Lung microvascular endothelial cell (primary cell): Measurements from ENCODE around the gene CASP8. TPM values are rescaled to one million over a fixed set of nuclear protein-coding genes. Genes with fewer than 3 reads are reported as not detected.
A peak's percentile ranks its signal among the peaks of the same experiment; 100 is the strongest.

ENCODE experiments used
- DNase-seq, 2 donors: peaks; one replicate each; pipeline versions ENCODE4 v3.0.0 to v3.0.0-alpha.2; 2010; ENCODE audit warnings: low read depth in 2 of 2
- total RNA-seq: library from RNA; depleted of rRNA; stranded (reverse); fragments of >200 nt; gene quantifications from 2 replicates; pipeline ENCODE4 v1.2.1, GENCODE V29; 2014

Gene CASP8
- 9.5 and 13.1 TPM in 2 replicates for total RNA-seq

DNA sequence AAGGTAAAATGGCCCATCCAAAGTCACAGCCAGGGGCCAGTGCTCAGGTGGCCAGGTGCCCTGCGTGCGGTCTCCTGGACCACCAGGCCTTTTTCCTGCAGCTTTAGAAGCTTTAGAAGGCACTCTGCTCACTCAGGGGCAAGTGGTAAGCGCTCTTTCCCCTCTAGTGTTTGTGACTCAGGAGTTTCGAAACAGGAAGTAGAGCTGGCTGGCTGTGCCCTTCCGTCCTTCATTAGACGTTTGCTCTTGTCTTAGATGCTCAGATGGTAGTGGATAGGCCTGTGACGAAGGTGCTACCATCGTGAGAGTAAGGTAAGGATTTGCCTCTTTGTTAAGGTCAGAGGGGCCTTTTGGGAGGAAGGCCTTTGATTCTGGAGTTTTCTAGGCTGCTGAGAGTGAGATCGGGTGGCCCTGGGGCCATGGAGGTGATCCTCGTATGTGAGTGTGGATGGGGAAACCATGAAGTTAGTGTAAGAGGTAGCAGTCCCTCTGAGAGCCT, at the start of gene CASP8:
CASP8 (plus strand) TSS at position 235 of the 499 bp plus-strand sequence. CDS start 5,951 bp downstream, outside the sequence.
- DNase-seq: peak; percentile 46 to 71

DNA sequence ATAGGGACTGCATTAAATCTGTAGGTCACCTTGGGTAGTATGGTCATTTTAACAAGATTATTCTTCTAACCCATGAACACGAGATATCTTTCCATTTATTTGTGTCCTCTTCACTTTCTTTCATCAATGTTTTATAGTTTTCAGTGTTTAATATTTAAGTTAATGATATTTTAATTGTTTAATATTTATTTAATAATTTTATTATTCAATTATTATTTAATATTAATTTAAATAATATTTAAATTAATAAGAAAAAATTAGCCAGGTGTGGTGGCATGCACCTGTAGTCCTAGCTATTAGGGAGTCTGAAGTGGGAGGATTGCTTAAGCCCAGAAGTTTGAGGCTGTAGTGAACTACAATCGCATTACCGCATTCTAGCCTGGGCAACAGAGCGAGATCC, 44.4 kb upstream of the CASP8 start:
- DNase-seq: no peak

DNA sequence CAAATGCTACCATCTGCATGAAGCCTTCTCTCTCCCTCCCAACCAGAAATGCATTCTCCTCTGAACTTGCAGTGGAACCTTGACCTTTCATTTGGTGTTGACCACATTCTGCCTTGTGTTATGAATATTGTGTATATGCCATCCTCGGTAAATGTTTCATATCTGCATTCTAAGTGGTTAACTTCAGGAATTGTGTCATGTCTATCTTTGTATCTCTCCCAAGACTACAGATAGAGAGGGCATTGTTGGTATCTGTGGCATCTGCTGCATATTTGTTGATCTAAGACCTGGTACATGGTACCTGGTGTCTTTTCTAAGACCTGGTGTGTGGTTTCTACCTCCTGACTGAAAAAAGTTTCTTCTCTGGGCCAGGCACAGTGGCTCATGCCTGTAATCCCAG, 43.4 kb upstream of the CASP8 start:
- DNase-seq: no peak

GRCh38 chr2:201218780-201219179, 41.6 kb upstream of the CASP8 start:
- DNase-seq: peak; percentile 29 to 64

DNA sequence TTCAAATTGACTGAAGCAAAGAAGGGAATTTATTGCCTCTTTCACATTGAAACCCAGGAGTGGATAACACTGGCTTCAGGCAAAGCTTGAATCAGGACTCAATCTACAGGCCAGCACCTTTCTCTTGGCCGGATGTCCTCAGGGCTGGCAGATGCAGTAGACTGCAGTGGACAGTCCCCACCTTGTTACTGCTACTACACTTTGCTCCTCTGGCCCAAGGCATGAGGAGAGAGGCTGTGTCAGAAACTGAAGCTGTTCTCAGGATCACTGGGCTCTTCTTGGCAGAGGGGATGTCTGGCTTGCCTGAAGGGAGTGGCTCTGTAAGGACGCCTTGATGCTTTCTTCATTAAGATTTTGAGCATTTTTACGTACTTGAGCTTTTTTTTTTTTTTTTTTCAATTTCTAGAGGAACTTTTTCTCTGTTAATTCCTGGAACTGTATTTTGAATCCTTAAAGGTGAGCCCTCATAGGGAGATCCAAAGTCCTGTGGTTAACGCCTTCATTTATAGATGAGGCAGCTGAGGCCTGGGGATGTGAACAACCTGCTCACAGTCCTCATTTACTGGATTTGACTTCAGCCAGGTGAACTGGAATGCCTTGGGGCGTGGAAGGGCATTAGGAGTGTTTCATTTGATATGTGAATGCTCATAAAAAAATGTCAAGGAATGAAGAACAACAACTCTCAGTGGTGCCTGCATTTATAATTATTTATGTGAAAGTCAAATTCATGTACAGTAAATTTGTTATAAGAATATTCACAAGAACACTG, 40.8 kb upstream of the CASP8 start:
- DNase-seq: no peak

- DNase-seq: peak; percentile 75 to 83
Measured at GRCh38 chr2:201220102-201220570, 40.2 kb upstream of the CASP8 start.

- no peak for DNase-seq
Measured at GRCh38 chr2:201223089-201224073, 37.0 kb upstream of the CASP8 start.

DNA sequence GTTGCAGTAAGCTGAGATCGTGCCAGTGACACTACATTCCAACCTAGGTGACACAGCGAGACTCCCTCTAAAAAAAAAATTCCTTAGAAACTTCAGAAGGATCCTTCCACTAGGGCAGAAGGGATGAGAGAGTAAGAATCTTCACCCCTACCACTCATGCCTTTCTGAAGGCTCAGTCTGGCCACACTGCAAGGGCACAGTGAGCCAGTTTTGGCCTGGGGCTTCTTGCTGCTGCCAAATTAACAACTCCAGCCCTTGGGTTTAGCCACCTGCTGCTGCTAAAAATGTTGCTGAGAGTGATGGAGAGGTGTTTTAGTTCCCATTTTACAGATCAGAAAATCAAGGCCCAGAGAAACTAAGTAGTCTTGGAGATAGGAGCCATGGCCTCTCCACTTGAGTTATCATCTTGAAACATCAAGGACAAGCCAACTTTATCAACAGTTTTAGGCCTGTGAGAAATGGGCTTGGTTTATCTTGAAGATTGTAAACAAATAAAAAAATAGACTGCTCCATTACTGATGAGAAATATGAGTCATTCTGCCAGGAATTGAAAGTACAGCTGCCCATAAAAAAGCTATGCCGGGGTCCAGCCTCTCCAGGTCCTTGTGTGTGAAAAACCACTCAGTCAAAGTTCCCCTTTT, 31.9 kb upstream of the CASP8 start:
- peak in 1 of 2 donors; percentile 56 for DNase-seq

DNA sequence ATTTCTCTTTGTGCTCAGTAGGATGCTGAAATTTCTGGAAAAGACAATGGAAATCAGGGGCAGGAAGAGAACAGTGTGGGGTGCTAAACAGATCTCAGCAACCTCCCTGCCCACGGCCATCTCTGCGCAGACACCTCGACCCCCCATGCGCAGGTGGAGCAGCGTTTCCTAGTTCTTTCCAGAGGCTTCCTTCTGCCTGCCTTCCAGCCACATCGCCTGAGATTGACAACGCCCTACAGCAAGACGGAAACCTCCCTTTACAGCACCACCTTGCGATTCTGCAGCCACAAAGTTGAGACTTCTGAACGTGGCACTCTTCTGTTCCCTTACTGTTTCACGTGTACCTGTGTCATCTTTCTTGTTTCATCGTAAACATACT, 31.4 kb upstream of the CASP8 start:
- DNase-seq: peak in 1 of 2 donors; percentile 16

GRCh38 chr2:201231781-201232466, 28.4 kb upstream of the CASP8 start:
- DNase-seq: peak; percentile 95 to 96

DNA sequence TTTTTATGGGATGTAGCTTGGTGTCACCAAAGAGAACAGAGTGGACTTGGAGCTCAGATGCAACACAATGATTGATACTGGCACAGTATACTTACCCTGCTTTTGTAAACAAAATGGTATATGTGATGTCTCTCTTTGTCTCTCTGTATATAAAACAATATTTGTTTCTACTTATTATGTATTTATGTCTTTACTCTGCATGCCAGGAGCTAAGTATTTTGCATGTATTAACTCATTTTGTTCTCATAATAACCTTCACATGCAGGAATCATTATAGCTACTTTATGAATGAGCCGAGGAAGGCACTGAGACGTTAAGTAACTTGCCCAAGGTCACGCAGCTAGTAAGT, 27.9 kb upstream of the CASP8 start:
- DNase-seq: no peak

- peak; percentile 33 to 63 for DNase-seq
Measured at GRCh38 chr2:201233192-201233811, 27.0 kb upstream of the CASP8 start.

DNA sequence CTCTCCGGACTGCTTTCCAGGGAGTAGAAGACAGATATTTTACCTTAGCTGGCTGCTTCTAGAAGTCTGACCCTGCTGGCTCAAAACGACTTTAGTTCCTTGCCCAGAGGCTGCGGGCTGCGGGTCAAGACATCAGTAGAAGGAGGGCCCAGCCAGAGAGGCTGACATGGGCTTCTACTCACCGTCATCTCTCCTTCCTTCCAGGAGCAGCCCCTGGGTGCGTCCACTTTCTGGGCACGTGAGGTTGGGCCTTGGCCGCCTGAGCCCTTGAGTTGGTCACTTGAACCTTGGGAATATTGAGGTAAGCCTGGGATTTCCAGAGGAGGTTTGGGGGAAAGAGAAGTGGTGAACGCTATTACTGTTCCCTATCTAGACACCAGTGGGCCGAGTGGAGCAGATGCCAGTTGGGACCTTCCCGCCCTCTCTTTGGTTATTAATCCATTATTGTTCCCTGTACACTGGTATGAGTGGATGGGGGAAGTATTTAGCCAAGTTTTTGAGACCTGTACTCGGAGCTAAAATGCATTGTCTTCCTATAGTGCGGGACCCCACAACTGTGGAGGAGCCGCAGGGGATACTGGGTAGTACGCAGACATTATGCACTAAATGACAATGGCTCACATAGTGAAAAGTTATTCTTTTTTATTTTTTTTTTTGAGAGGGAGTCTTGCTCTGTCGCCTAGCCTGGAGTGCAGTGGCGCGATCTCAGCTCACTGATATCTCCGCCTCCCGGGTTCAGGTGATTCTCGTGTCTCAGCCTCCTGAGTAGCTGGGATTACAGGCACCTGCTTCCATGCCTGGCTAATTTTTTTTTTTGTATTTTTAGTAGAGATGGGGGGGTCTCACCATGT, 26.3 kb upstream of the CASP8 start:
- DNase-seq: no peak

- no peak for DNase-seq
Measured at GRCh38 chr2:201234663-201235135, 25.6 kb upstream of the CASP8 start.

DNA sequence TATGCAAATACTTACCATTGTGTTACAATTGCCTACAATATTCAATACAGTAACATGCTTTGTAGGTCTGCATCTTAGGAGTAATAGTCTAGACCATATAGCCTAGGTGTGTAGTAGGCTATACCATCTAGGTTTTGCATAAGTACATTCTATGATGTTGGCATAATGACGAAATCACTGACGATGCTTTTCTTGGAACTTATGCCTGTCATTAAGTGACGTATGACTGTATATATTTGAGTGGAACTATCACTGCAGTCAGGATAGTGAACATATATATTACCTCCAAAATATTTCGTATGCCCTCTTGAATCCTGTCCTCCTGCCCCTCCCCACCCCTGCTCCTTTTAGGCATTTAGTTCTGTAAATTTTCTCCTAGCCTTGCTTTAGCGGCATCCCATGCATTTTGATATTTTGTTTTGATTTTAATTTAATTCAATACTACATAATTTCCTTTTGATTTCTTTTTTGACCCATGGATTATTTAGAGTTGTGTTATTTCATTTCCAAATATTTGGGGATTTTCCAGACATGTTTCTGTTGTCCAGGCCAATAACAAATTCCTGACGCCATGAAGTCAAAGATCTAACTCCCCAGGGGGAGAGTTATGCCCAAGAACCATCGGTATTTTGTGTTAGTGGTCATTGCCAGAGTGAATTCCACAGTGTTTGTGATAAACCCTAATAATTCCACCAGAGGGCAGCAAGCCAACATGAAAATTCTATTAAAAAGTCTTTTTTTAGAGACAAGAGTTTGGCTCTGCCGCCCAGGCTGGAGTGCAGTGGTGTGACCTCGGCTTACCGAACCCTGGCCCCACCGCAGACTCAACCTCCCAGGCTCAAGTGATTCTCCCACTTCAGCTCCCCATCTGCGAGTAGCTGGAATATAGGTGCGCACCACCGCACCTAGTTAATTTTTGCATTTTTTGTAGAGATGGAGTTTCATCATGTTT, 24.2 kb upstream of the CASP8 start:
- peak; percentile 70 to 78 for DNase-seq

- DNase-seq: no peak
Measured at GRCh38 chr2:201237486-201238123, 22.7 kb upstream of the CASP8 start.

- peak in 1 of 2 donors; percentile 53 for DNase-seq
Measured at GRCh38 chr2:201239167-201239935, 21.0 kb upstream of the CASP8 start.
